NCI-H524 treated with DMSO at 0.1 percent for 48 hours (cell line): Measurements from ENCODE around the gene EOMES.

Experiments used
- DNase-seq: peaks from one replicate; lab custom pipeline; 2025; lab: John Stamatoyannopoulos, UW

EOMES gene

GRCh38 chr3:27680517-27681246, 41.4 kb downstream of the EOMES start:
- no peak for DNase-seq

GRCh38 chr3:27679691-27680090, 42.4 kb downstream of the EOMES start:
- no peak for DNase-seq

GRCh38 chr3:27678234-27678633, 43.9 kb downstream of the EOMES start:
- DNase-seq, result no peak

- DNase-seq, result no peak
Measured at GRCh38 chr3:27677565-27677964, 44.6 kb downstream of the EOMES start.

GRCh38 chr3:27675287-27675686, 46.8 kb downstream of the EOMES start:
- DNase-seq, result no peak

GRCh38 chr3:27673701-27674100, 48.4 kb downstream of the EOMES start:
- DNase-seq, result no peak

- no peak for DNase-seq
Measured at GRCh38 chr3:27671101-27671500, 51.0 kb downstream of the EOMES start.

- DNase-seq, result no peak
Measured at GRCh38 chr3:27670619-27671018, 51.5 kb downstream of the EOMES start.

GRCh38 chr3:27669591-27669990, 52.5 kb downstream of the EOMES start:
- DNase-seq, result no peak

- DNase-seq, result no peak
Measured at GRCh38 chr3:27667751-27668150, 54.4 kb downstream of the EOMES start.

GRCh38 chr3:27666708-27667107, 55.4 kb downstream of the EOMES start:
- peak; percentile 26 for DNase-seq

GRCh38 chr3:27666272-27666671, 55.9 kb downstream of the EOMES start:
- DNase-seq, result no peak
